K562 (cell line): ENCODE results near the gene VWA7. TPM values are rescaled to one million over a fixed set of nuclear protein-coding genes. Genes with fewer than 3 reads are reported as not detected.

Source experiments
- CREM ChIP-seq: IDR thresholded peaks from 2 replicates; pipeline ENCODE4 v1.6.1; 2014; ENCODE audit warnings: antibody characterized with exemption, low read depth
- CTCFL ChIP-seq: IDR thresholded peaks from 2 replicates; pipeline ENCODE4 v1.6.1; 2011; ENCODE audit warnings: borderline replicate concordance, low read depth, mild to moderate bottlenecking, moderate library complexity, low read length; ENCODE audit not compliant: insufficient read depth, poor library complexity, severe bottlenecking
- CXXC5 ChIP-seq: fragments of 250-450 bp; sonication (Bioruptor Pico); IDR thresholded peaks from 2 replicates; pipeline ENCODE4 v1.8.0; 2022; ENCODE audit warnings: inconsistent platforms, mild to moderate bottlenecking, moderate library complexity
- FOXA1 ChIP-seq: fragments of 450-650 bp; IDR thresholded peaks from 2 replicates; pipeline ENCODE4 v1.6.1; 2016; ENCODE audit warnings: mild to moderate bottlenecking, borderline replicate concordance
- GMEB1 ChIP-seq: fragments of 250-450 bp; sonication (Bioruptor Pico); IDR thresholded peaks from 2 replicates; pipeline ENCODE4 v1.4.0; 2020; ENCODE audit warnings: mild to moderate bottlenecking
- KAT7 ChIP-seq: sonication (generic); formaldehyde crosslinking; IDR thresholded peaks from 2 replicates; pipeline ENCODE4 v1.8.0; 2022; ENCODE audit warnings: missing genetic modification reagents, mild to moderate bottlenecking, borderline replicate concordance
- NELFE ChIP-seq: IDR thresholded peaks from 2 replicates; pipeline ENCODE4 v1.6.1; 2011; ENCODE audit warnings: mild to moderate bottlenecking; ENCODE audit not compliant: insufficient read depth, insufficient read length
- NRF1 ChIP-seq, 2 experiments: fragments of 450-650 bp; IDR thresholded peaks in 1 of 2; conservative IDR thresholded peaks in 1 of 2; 2 replicates each; pipeline ENCODE4 v1.6.1; 2014; ENCODE audit warnings: mild to moderate bottlenecking in 2 of 2
- POLR2B ChIP-seq: fragments of 450-650 bp; IDR thresholded peaks from 2 replicates; pipeline ENCODE4 v1.6.1; 2018; ENCODE audit warnings: low read depth; ENCODE audit not compliant: partially characterized antibody
- PRMT5 ChIP-seq: sonication (generic); formaldehyde crosslinking; IDR thresholded peaks from 2 replicates; pipeline ENCODE4 v1.5.0; 2020; ENCODE audit warnings: missing genetic modification reagents
- PTTG1 ChIP-seq: fragments of 450-650 bp; IDR thresholded peaks from 2 replicates; pipeline ENCODE4 v1.6.1; 2016; ENCODE audit warnings: low read depth, mild to moderate bottlenecking, missing genetic modification characterization, missing compliant biosample characterization
- VEZF1 ChIP-seq: fragments of 200-800 bp; sonication (Bioruptor generic); IDR thresholded peaks from 2 replicates; pipeline ENCODE4 v1.6.1; 2017; ENCODE audit warnings: missing genetic modification characterization, missing compliant biosample characterization
- ZBTB49 ChIP-seq: sonication (generic); formaldehyde crosslinking; IDR thresholded peaks from 2 replicates; pipeline ENCODE4 v1.8.0; 2022; ENCODE audit warnings: missing genetic modification reagents, mild to moderate bottlenecking, borderline replicate concordance
- ZNF121 ChIP-seq: sonication (generic); formaldehyde crosslinking; conservative IDR thresholded peaks from 2 replicates; pipeline ENCODE4 v1.8.0; 2022; ENCODE audit warnings: missing genetic modification reagents
- ZNF133 ChIP-seq: fragments of 250-450 bp; sonication (Bioruptor Pico); IDR thresholded peaks from 2 replicates; pipeline ENCODE4 v1.4.0; 2020; ENCODE audit warnings: mild to moderate bottlenecking
- ZNF165 ChIP-seq: fragments of 250-450 bp; sonication (Bioruptor Pico); IDR thresholded peaks from 2 replicates; pipeline ENCODE4 v1.4.0; 2020; ENCODE audit warnings: borderline replicate concordance
- ZNF398 ChIP-seq: fragments of 250-450 bp; sonication (Bioruptor Pico); IDR thresholded peaks from 2 replicates; pipeline ENCODE4 v1.8.0; 2021; ENCODE audit warnings: moderate library complexity, mild to moderate bottlenecking, inconsistent platforms
- ZNF764 ChIP-seq: fragments of 250-450 bp; sonication (Bioruptor Pico); IDR thresholded peaks from 2 replicates; pipeline ENCODE4 v1.4.0; 2020; ENCODE audit warnings: low read depth, mild to moderate bottlenecking, moderate library complexity
- polyA plus RNA-seq, 8 experiments: library from polyadenylated mRNA; depleted of rRNA in 4 of 8; stranded (reverse) in 5 of 8; unstranded in 3 of 8; fragments of >200 nt; fragmentation: Nextera tagmentation in 2 of 8; fragmentation: Illumina TruSeq in 1 of 8; extraction: Ambion mirVana in 2 of 8; extraction: Trizol in 1 of 8; gene quantifications; 2 replicates each; pipeline versions ENCODE4 v1.2.1 to v1.2.3, GENCODE V29; 2011 to 2014; ENCODE audit warnings: inconsistent platforms in 1 of 8, missing spikeins in 1 of 8
- total RNA-seq, 7 experiments: library from RNA; depleted of rRNA in 6 of 7; stranded (reverse); fragments of >200 nt in 6 of 7; fragmentation: Illumina TruSeq in 2 of 7; extraction: Trizol in 2 of 7; gene quantifications; 2 replicates each; pipeline versions ENCODE4 v1.2.1 to v1.2.3, GENCODE V29; 2011 to 2021; ENCODE audit warnings: low replicate concordance in 1 of 7

VWA7 gene
- total and polyA plus RNA-seq, 9 of the 15 experiments (the other 6 are each of a cell fraction or from before 2014, with no cell fraction given): 0.18 to 2.9 (median 0.95) TPM

- TF ChIP-seq VEZF1 (CRISPR knock-in tag): peak; percentile 99
- TF ChIP-seq CXXC5 (CRISPR knock-in tag): peak; percentile 91
- TF ChIP-seq PRMT5 (CRISPR knock-in tag): no peak; the same call in 1 of the 2 replicates
- TF ChIP-seq NELFE: no peak
- TF ChIP-seq ZNF165 (CRISPR knock-in tag): no peak; the same call in 1 of the 2 replicates
- TF ChIP-seq FOXA1: no peak
- TF ChIP-seq CTCFL: peak; percentile 6
- TF ChIP-seq ZNF121: no peak; the same call in none of the 2 replicates
- TF ChIP-seq ZNF764 (CRISPR knock-in tag): no peak
- no peak for TF ChIP-seq ZNF133 (CRISPR knock-in tag)
- TF ChIP-seq PTTG1 (tag): no peak
- TF ChIP-seq POLR2B: peak; percentile 83
- TF ChIP-seq KAT7 (CRISPR knock-in tag): no peak
- peak; percentile 99 for TF ChIP-seq CREM
- TF ChIP-seq NRF1 (conservative IDR thresholded peaks at IDR 0.05 in 1 of 2, IDR thresholded peaks at IDR 0.05 in 1 of 2): peak; percentile 70 to 75
- 0 out of 2 replicates have a peak, but pooled peaks have one; percentile 42 for TF ChIP-seq GMEB1 (CRISPR knock-in tag)
- TF ChIP-seq ZNF398 (CRISPR knock-in tag): no peak
- TF ChIP-seq ZBTB49 (CRISPR knock-in tag): no peak
Observed at GRCh38 chr6:31776989-31777666, at the start of gene VWA7 (continued).
